AG04449 (cell line): ENCODE measurements around the gene TEPSIN.
A peak's percentile ranks its signal among the peaks of the same experiment; 100 is the strongest.

Experiments
- CTCF ChIA-PET: fragments of 350-600 bp; formaldehyde crosslinking; extraction: SDS; loops from one replicate; lab custom pipeline; 2021; ENCODE audit warnings: antibody characterized with exemption; lab: Yijun Ruan, JAX
- POLR2A ChIA-PET: fragments of 400-600, 350-600 bp; formaldehyde crosslinking; extraction: SDS; loops from one replicate; lab custom pipeline; 2020; ENCODE audit warnings: antibody characterized with exemption, inconsistent platforms; lab: Yijun Ruan, JAX
- DNase-seq: peaks from one replicate; pipeline ENCODE4 v3.0.0-alpha.2; 2010; ENCODE audit warnings: low read depth, low spot score
- H3K4me3 ChIP-seq: 2 replicates; pipeline ENCODE4 v1.5.1; 2011; ENCODE audit warnings: low read depth, mild to moderate bottlenecking, control low read depth, low read length
- TF ChIP-seq, protein P1 (sequence below): IDR thresholded peaks from one replicate; pipeline ENCODE4 v1.5.1; 2011; ENCODE audit warnings: mild to moderate bottlenecking, moderate library complexity, low read length, control low read depth, inconsistent platforms; ENCODE audit not compliant: insufficient read depth; ENCODE audit errors: missing control alignments

TEPSIN gene

DNA sequence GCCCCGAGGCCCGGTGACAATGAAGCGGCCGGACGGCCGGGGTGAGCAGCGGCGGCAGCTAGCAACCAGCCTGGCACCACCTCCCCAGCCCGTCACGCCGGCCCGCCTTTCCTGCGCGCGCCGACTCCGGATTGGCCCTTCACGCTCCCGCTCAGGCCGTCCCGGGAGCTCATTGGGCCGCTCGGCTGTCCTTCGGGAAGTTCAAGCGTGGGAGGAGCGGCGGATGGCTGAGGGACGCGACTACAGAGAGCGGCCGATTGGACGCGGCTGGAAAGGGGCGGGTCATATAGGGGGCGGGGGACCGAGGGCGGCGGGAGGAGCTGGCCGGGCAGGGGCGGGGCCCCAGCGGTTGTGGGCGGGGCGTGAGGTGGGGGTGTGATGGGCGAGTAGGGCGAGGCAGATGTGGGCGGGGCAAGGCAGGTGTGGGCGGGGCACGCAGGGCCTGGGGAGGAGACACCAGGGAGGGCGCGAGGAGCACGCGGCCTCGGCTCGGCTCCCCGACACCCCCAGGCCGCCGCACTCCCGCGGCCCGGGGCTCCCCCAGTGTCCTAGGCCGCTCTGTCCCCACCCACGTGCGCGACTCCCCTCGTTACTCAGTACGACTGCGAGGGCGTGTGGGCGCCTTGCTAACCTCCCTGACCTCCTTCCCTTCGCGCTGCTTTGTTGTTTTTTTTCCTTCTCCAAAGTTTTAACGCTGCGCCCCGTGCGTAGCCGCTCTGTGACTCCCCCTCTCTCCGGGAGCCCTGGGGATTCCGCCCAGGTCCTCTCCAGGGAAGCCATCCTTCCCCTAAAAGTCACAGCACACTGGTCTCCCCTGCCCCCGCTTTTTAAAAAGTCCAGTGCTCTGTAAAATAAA, 15.7 kb downstream of the TEPSIN start, which contains the start of gene CEP131:
CEP131 (minus strand) TSS at position 60 of the 856 bp plus-strand sequence. CDS start 2,909 bp downstream, outside the sequence.
- POLR2A ChIA-PET = interaction anchor here (1.2 to 1.3 kb wide), 2 partner anchors 9 to 16 kb away, joined by 3 to 4 read pairs; partner anchors contain the start of genes NDUFAF8 and TEPSIN
- peak; percentile 82 for DNase-seq
- CTCF ChIA-PET = interaction anchor here (0.7 to 1.1 kb wide), 3 partner anchors 22 to 125 kb away, joined by 3 to 7 read pairs (median 4); no protein-coding TSS in a partner anchor
- peak within 1 kb of the TSS; percentile 74 for H3K4me3 ChIP-seq
- TF ChIP-seq, protein P1, sequence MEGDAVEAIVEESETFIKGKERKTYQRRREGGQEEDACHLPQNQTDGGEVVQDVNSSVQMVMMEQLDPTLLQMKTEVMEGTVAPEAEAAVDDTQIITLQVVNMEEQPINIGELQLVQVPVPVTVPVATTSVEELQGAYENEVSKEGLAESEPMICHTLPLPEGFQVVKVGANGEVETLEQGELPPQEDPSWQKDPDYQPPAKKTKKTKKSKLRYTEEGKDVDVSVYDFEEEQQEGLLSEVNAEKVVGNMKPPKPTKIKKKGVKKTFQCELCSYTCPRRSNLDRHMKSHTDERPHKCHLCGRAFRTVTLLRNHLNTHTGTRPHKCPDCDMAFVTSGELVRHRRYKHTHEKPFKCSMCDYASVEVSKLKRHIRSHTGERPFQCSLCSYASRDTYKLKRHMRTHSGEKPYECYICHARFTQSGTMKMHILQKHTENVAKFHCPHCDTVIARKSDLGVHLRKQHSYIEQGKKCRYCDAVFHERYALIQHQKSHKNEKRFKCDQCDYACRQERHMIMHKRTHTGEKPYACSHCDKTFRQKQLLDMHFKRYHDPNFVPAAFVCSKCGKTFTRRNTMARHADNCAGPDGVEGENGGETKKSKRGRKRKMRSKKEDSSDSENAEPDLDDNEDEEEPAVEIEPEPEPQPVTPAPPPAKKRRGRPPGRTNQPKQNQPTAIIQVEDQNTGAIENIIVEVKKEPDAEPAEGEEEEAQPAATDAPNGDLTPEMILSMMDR = no peak

DNA sequence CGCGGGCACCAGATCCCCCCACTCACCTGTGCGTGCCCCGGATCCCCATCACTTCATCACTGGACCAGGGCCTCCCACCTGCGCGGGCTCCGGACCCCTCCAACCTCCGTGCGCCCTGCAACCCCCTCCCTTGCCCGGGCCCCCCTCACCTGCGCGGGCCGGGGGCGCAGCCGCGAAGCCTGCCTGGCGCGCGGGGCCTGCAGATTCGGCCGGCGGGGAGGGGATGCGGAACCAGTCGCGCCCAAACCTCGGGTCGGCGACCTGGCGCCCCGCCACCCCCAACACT, 16.3 kb downstream of the TEPSIN start:
- ChIA-PET POLR2A (interaction anchor here (1.2 to 1.3 kb wide), 2 partner anchors 9 to 16 kb away, joined by 3 to 4 read pairs; partner anchors contain the start of genes NDUFAF8 and TEPSIN), CTCF (interaction anchor here (0.7 to 1.1 kb wide), 3 partner anchors 22 to 124 kb away, joined by 3 to 7 read pairs (median 4); no protein-coding TSS in a partner anchor)
- DNase-seq = no peak
- TF ChIP-seq, protein P1 = no peak
- peak overlapping the region; percentile 74 for H3K4me3 ChIP-seq

DNA sequence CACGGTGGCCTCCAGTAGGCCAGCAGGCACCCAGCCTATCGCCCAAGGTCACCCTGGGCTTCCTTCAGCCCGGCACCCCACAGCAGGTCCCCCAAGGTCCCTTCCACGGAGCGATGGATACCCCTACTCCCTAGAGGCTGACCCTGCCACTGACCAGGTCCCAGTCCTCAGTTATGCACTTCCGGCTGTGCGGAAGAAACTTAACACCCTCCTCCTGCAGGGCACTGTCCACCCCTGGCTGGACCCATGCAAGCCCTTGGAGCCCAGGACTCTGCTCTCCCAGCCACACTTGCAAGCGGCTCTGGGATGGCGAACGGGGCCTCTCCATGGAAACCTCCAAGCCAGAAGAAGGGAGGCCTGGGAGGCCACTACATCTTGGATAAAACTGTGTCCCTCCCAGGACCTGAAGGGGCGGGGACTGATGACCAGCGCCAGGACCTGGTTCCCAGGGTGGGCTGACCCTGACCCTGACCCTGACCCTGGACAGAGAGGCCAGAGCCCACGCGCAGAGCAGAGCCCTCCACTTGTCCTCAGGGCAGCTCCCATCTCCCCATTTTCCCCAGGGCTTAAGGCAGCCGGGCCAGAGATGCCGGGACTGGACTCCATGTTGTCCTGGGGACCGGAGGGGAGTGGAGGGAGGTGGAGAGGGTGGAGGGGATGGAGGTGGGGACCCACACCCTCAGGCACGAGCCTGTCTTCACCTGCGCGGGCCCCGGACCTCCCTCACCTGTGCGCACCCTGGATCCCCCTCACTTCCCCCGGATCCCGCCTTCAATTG, 16.8 kb downstream of the TEPSIN start:
- ChIA-PET CTCF (interaction anchor here (0.7 to 1.0 kb wide), 2 partner anchors 79 to 124 kb away, joined by 3 to 4 read pairs; no protein-coding TSS in a partner anchor), POLR2A (interaction anchor here (1.2 to 1.3 kb wide), 2 partner anchors 10 to 17 kb away, joined by 3 to 4 read pairs; partner anchors contain the start of genes NDUFAF8 and TEPSIN)
- DNase-seq = no peak

DNA sequence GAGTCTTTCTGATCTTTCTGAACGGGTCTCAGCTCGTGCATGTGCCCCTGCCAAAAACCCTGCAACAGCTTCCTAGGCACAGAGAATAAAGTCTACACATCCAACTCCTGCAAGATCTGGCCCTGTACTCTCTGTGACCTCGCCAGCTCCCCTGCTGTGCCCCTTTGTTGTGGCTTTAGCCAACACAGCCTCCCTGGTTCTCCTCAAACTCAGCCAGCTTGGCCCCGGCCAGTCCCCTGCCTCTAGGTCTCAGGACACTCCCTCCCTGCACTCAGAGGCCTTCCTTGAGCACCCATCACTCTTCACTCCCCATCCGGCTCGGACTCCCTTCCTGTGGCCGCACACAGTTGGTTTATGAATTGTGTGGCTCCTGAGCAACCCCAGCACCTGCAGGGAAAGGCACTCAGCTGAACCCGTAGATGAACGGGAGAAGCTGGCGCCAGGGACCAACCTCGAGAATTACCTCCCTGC, 17.4 kb downstream of the TEPSIN start:
- H3K4me3 ChIP-seq = peak overlapping the region; percentile 74
- DNase-seq = no peak
- ChIA-PET CTCF (interaction anchor here (0.7 kb wide), 1 partner anchor 198 kb away, joined by 3 read pairs; no protein-coding TSS in a partner anchor), POLR2A (no interaction called here)
- TF ChIP-seq, protein P1 = no peak

More for the DNA sequence above, 16.8 kb downstream of the TEPSIN start:
- H3K4me3 ChIP-seq = peak overlapping the region; percentile 74
- TF ChIP-seq, protein P1 = no peak

DNA sequence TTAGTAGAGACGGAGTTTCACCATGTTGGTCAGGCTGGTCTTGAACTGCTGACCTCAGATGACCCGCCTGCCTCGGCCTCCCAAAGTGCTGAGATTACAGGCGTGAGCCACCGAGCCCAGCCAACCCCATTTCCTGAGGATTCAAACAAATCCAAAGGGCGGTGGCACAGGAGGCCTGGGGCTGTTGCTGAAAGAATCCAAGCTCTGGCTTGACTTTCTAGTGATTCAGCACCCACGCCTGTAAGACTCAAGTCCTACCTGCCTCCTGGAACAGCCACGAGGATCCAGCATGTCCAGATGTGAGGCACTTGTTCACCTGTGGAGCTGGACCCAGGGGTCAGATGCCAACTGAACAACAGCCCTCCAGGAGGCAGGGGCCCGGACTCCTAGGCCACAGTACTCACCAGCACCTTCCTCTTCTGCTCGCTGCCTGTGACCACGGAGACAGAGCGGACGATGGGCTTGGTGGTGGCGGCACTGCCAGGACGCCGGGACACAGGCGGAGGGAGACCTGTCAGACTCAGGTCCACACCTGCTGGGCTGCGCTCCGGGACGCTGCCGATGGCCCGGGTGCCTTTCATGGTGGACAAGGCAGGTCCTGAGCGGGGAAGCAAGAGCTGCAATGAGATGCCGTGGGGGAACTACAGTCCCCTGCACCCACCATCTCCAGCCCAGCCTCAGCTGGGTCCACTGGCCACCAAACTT, 19.2 kb downstream of the TEPSIN start:
- no peak overlapping the region for H3K4me3 ChIP-seq
- TF ChIP-seq, protein P1 = no peak
- ChIA-PET CTCF (interaction anchor here (0.9 kb wide), 1 partner anchor 72 kb away, joined by 3 read pairs; no protein-coding TSS in a partner anchor), POLR2A (interaction anchor here (0.7 kb wide), 1 partner anchor 235 kb away, joined by 4 read pairs; no protein-coding TSS in a partner anchor)
- DNase-seq = no peak
